ENCODE results near the gene MLLT6.

MLLT6 gene

GRCh38 chr17:38704606-38705522, at the start of gene MLLT6:
MLLT6 (plus strand) TSS chr17:38705273; CDS start chr17:38705633, 360 bp downstream.
- DNase-seq (ENCODE audit: low read depth): no peak

- no peak for DNase-seq (ENCODE audit: low read depth)
Measured at GRCh38 chr17:38656959-38657823, 47.9 kb upstream of the MLLT6 start.

- DNase-seq (ENCODE audit: low read depth): no peak
Measured at GRCh38 chr17:38657824-38658740, 47.0 kb upstream of the MLLT6 start.

- DNase-seq (ENCODE audit: low read depth): no peak
Measured at GRCh38 chr17:38658741-38659345, 46.2 kb upstream of the MLLT6 start.

GRCh38 chr17:38659415-38659814, 45.7 kb upstream of the MLLT6 start:
- no peak for DNase-seq (ENCODE audit: low read depth)

- no peak for DNase-seq (ENCODE audit: low read depth)
Measured at GRCh38 chr17:38660097-38661025, 44.7 kb upstream of the MLLT6 start.

- peak; percentile 13 for DNase-seq (ENCODE audit: low read depth)
Measured at GRCh38 chr17:38663125-38663751, 41.8 kb upstream of the MLLT6 start.

GRCh38 chr17:38663964-38664644, 41.0 kb upstream of the MLLT6 start:
- no peak for DNase-seq (ENCODE audit: low read depth)

GRCh38 chr17:38667099-38667786, 37.8 kb upstream of the MLLT6 start:
- peak; percentile 20 for DNase-seq (ENCODE audit: low read depth)

GRCh38 chr17:38667787-38668122, 37.3 kb upstream of the MLLT6 start:
- DNase-seq (ENCODE audit: low read depth): no peak

GRCh38 chr17:38669520-38669919, 35.6 kb upstream of the MLLT6 start:
- no peak for DNase-seq (ENCODE audit: low read depth)

GRCh38 chr17:38671939-38672720, 32.9 kb upstream of the MLLT6 start:
- no peak for DNase-seq (ENCODE audit: low read depth)

GRCh38 chr17:38672788-38673706, 32.0 kb upstream of the MLLT6 start:
- DNase-seq (ENCODE audit: low read depth): no peak

GRCh38 chr17:38673707-38674013, 31.4 kb upstream of the MLLT6 start:
- no peak for DNase-seq (ENCODE audit: low read depth)

GRCh38 chr17:38674014-38674748, 30.9 kb upstream of the MLLT6 start:
- DNase-seq (ENCODE audit: low read depth): no peak
